Vagina (tissue), 2 donors: ENCODE measurements around the gene KCTD16.

Experiments
- POLR2A ChIP-seq, 2 donors: fragments of 450-650 bp; IDR thresholded peaks; one replicate each; pipeline ENCODE4 v1.6.1; 2017; ENCODE audit warnings: antibody characterized with exemption in 2 of 2, mild to moderate bottlenecking in 2 of 2, moderate library complexity in 2 of 2
- POLR2AphosphoS5 ChIP-seq, 2 donors: sonication (generic); formaldehyde crosslinking; IDR thresholded peaks; one replicate each; pipeline ENCODE4 v1.9.0; 2017; ENCODE audit warnings: antibody characterized with exemption in 2 of 2, mild to moderate bottlenecking in 2 of 2, low read depth in 1 of 2; ENCODE audit not compliant: insufficient read depth in 1 of 2
- TF ChIP-seq, protein P1 (sequence below), 3 experiments: fragments of 450-650 bp in 2 of 3; fragments of 200-600 bp in 1 of 3; sonication (generic) in 1 of 3; IDR thresholded peaks; one replicate each; pipeline ENCODE4 v1.5.1; 2017 to 2019; ENCODE audit warnings: antibody characterized with exemption in 3 of 3, mild to moderate bottlenecking in 2 of 3, moderate library complexity in 2 of 3

DNA sequence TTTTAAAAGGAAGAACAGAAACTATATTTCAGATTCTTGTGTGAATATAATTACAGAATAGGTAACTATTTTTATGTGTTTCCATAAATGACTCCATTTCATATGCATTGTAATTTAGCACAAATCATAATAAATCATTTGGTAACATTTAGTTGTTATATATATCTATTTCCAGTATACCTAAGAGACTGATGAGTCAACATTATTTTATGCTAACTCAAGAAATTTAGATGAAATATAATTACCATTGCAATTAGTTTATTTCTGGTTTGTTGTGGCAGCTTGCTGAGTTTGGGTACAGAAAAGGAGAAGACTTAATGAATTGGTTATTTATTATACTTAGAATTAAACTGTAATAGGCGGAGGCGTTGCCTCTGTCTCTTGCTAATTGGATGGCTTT, 314.9 kb downstream of the KCTD16 start:
- TF ChIP-seq, protein P1, sequence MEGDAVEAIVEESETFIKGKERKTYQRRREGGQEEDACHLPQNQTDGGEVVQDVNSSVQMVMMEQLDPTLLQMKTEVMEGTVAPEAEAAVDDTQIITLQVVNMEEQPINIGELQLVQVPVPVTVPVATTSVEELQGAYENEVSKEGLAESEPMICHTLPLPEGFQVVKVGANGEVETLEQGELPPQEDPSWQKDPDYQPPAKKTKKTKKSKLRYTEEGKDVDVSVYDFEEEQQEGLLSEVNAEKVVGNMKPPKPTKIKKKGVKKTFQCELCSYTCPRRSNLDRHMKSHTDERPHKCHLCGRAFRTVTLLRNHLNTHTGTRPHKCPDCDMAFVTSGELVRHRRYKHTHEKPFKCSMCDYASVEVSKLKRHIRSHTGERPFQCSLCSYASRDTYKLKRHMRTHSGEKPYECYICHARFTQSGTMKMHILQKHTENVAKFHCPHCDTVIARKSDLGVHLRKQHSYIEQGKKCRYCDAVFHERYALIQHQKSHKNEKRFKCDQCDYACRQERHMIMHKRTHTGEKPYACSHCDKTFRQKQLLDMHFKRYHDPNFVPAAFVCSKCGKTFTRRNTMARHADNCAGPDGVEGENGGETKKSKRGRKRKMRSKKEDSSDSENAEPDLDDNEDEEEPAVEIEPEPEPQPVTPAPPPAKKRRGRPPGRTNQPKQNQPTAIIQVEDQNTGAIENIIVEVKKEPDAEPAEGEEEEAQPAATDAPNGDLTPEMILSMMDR (IDR thresholded peaks at IDR 0.05): no peak
- no peak for TF ChIP-seq POLR2A (IDR thresholded peaks at IDR 0.05)
- TF ChIP-seq POLR2AphosphoS5 (IDR thresholded peaks at IDR 0.05; ENCODE audit: insufficient read depth in 1 of 2, low read depth in 1 of 2): no peak
